Stimulated activated CD8-positive, alpha-beta memory T cell treated with anti-CD3 and anti-CD28 coated beads, Interleukin-15, amount 100 ng/mL, for 48 hours (primary cell): ENCODE data around the gene ADAMTS3.

Source experiments
- DNase-seq, 2 donors: peaks; one replicate each; pipeline ENCODE4 v3.0.0-alpha.2; 2020; ENCODE audit warnings: low read depth in 2 of 2

Gene ADAMTS3

GRCh38 chr4:72418458-72418857, 150.6 kb downstream of the ADAMTS3 start:
- DNase-seq: no peak

- no peak for DNase-seq
Measured at GRCh38 chr4:72410158-72410557, 158.9 kb downstream of the ADAMTS3 start.

GRCh38 chr4:72408568-72408967, 160.5 kb downstream of the ADAMTS3 start:
- DNase-seq: no peak

- no peak for DNase-seq
Measured at GRCh38 chr4:72405417-72405816, 163.6 kb downstream of the ADAMTS3 start.

GRCh38 chr4:72397314-72397713, 171.7 kb downstream of the ADAMTS3 start:
- no peak for DNase-seq

GRCh38 chr4:72394012-72394663, 174.9 kb downstream of the ADAMTS3 start:
- no peak for DNase-seq

GRCh38 chr4:72391281-72391680, 177.7 kb downstream of the ADAMTS3 start:
- DNase-seq: no peak

- DNase-seq: no peak
Measured at GRCh38 chr4:72390409-72390808, 178.6 kb downstream of the ADAMTS3 start.

GRCh38 chr4:72388521-72388920, 180.5 kb downstream of the ADAMTS3 start:
- DNase-seq: no peak

- DNase-seq: no peak
Measured at GRCh38 chr4:72387959-72388358, 181.1 kb downstream of the ADAMTS3 start.

GRCh38 chr4:72383439-72383838, 185.6 kb downstream of the ADAMTS3 start:
- DNase-seq: no peak

- DNase-seq: no peak
Measured at GRCh38 chr4:72378901-72379300, 190.1 kb downstream of the ADAMTS3 start.

- DNase-seq: no peak
Measured at GRCh38 chr4:72377491-72378194, 191.4 kb downstream of the ADAMTS3 start.

- no peak for DNase-seq
Measured at GRCh38 chr4:72376901-72377300, 192.1 kb downstream of the ADAMTS3 start.

- DNase-seq: no peak
Measured at GRCh38 chr4:72375073-72375736, 193.8 kb downstream of the ADAMTS3 start.

- DNase-seq: no peak
Measured at GRCh38 chr4:72374159-72374558, 194.9 kb downstream of the ADAMTS3 start.

GRCh38 chr4:72366601-72367000, 202.4 kb downstream of the ADAMTS3 start:
- no peak for DNase-seq

GRCh38 chr4:72365981-72366380, 203.0 kb downstream of the ADAMTS3 start:
- DNase-seq: no peak

GRCh38 chr4:72365016-72365415, 204.0 kb downstream of the ADAMTS3 start:
- no peak for DNase-seq

GRCh38 chr4:72360075-72360474, 208.9 kb downstream of the ADAMTS3 start:
- DNase-seq: no peak

- no peak for DNase-seq
Measured at GRCh38 chr4:72358483-72358882, 210.5 kb downstream of the ADAMTS3 start.

- no peak for DNase-seq
Measured at GRCh38 chr4:72357908-72358307, 211.1 kb downstream of the ADAMTS3 start.

GRCh38 chr4:72352711-72353110, 216.3 kb downstream of the ADAMTS3 start:
- DNase-seq: no peak
